Natural killer cell treated with Interleukin-12 subunit alpha and Interleukin-12 subunit beta and Interleukin-15 and Interleukin-18, amount 100 ng/mL, for 72 hours (primary cell): ENCODE data around the gene FAM110C. TPM values are rescaled to one million over a fixed set of nuclear protein-coding genes. Genes with fewer than 3 reads are reported as not detected.

Experiments used
- ATAC-seq, 2 donors: fragments of 150-1000 bp; cut with Tn5 transposase in 1 of 2; sonication (Bioruptor Pico), chemical (Tn5 transposase) in 1 of 2; 2 replicates each; pipeline ENCODE4 v1.10.0; 2021
- DNase-seq: peaks from one replicate; pipeline ENCODE4 v3.0.0; 2022; ENCODE audit warnings: low spot score
- H3K27ac Mint-ChIP-seq, 2 donors: 1 replicate in 1 of 2; 2 replicates in 1 of 2; pipeline ENCODE4 v1.8.0; 2022; ENCODE audit warnings: mixed read lengths in 2 of 2, mild to moderate bottlenecking in 1 of 2, moderate library complexity in 1 of 2
- H3K27me3 Mint-ChIP-seq, 2 donors: 1 replicate in 1 of 2; 2 replicates in 1 of 2; pipeline ENCODE4 v1.8.0; 2022; ENCODE audit warnings: mixed read lengths in 2 of 2
- H3K36me3 Mint-ChIP-seq: one replicate; pipeline ENCODE4 v1.8.0; 2022; ENCODE audit warnings: mixed read lengths
- H3K4me1 Mint-ChIP-seq, 2 donors: 1 replicate in 1 of 2; 2 replicates in 1 of 2; pipeline ENCODE4 v1.8.0; 2022; ENCODE audit warnings: low read depth in 2 of 2, mixed read lengths in 2 of 2, mild to moderate bottlenecking in 1 of 2
- H3K4me3 Mint-ChIP-seq: one replicate; pipeline ENCODE4 v1.8.0; 2022; ENCODE audit warnings: mixed read lengths
- H3K9me3 Mint-ChIP-seq: 2 replicates; pipeline ENCODE4 v1.8.0; 2022; ENCODE audit warnings: mixed read lengths
- total RNA-seq, 2 donors: library from RNA; stranded (reverse); gene quantifications; one replicate each; pipeline ENCODE4 v1.2.3, GENCODE V29; 2022

The FAM110C gene
- total RNA-seq, 2 donors from 2014 or later: 0.90 to 1.6 TPM

GRCh38 chr2:10222-10875 is 36.0 kb downstream of the FAM110C start:
- no peaks in the 10 kb centered on the region for H3K27me3 Mint-ChIP-seq
- ATAC-seq (no peak), DNase-seq (no peak)
- H3K27ac Mint-ChIP-seq: no peak overlapping the region
- H3K36me3 Mint-ChIP-seq: no peaks in the 10 kb centered on the region
- peaks cover 4 to 10% of the 10 kb centered on the region in 2 donors for H3K4me1 Mint-ChIP-seq
- no peaks in the 10 kb centered on the region for H3K9me3 Mint-ChIP-seq
- H3K4me3 Mint-ChIP-seq: no peak overlapping the region

Other genes starting within 250 kb of the FAM110C start
- gene SH3YL1, start 217.5 kb upstream of the FAM110C start, total RNA-seq: 10 to 100 TPM; 15.4 to 17.5 TPM
- 10 to 100 TPM; 94.2 to 96.1 TPM for gene ACP1, start 218.4 kb upstream of the FAM110C start, total RNA-seq
- gene ALKAL2, start 241.6 kb upstream of the FAM110C start, total RNA-seq: 1 to 10 TPM; 1.1 to 1.4 TPM